Esophagus squamous epithelium (tissue), 5 donors: ENCODE data around the gene CABP1. TPM values are rescaled to one million over a fixed set of nuclear protein-coding genes. Genes with fewer than 3 reads are reported as not detected.

Source experiments
- DNase-seq: peaks from one replicate; lab custom pipeline; 2025; lab: John Stamatoyannopoulos, UW
- H3K27ac ChIP-seq, 4 donors: fragments of 200-600 bp; sonication (generic); one replicate each; pipeline ENCODE4 v1.5.1; 2016 to 2019; ENCODE audit warnings: mild to moderate bottlenecking in 1 of 4
- H3K27me3 ChIP-seq, 4 donors: fragments of 200-600 bp; sonication (generic); 1 replicate in 3 of 4; 2 replicates in 1 of 4; pipeline versions ENCODE4 v1.5.1 to v1.6.0; 2017 to 2021; ENCODE audit warnings: antibody characterized with exemption in 1 of 4
- H3K36me3 ChIP-seq, 3 donors: fragments of 200-600 bp; sonication (generic); one replicate each; pipeline ENCODE4 v1.5.1; 2016 to 2019
- H3K4me1 ChIP-seq, 3 donors: fragments of 200-600 bp; sonication (generic); one replicate each; pipeline ENCODE4 v1.5.1; 2017 to 2019
- H3K4me3 ChIP-seq, 4 donors: fragments of 200-600 bp; sonication (generic); 1 replicate in 3 of 4; 2 replicates in 1 of 4; pipeline ENCODE4 v1.5.1; 2016 to 2019; ENCODE audit warnings: mild to moderate bottlenecking in 2 of 4, moderate library complexity in 1 of 4
- H3K9me3 ChIP-seq, 3 donors: fragments of 200-600 bp; sonication (generic); one replicate each; pipeline ENCODE4 v1.5.1; 2016 to 2019
- CTCF ChIP-seq, 6 experiments: fragments of 450-650 bp in 4 of 6; fragments of 200-600 bp in 2 of 6; sonication (generic) in 2 of 6; IDR thresholded peaks; one replicate each; pipeline ENCODE4 v1.5.1; 2016 to 2019; ENCODE audit warnings: antibody characterized with exemption in 6 of 6, mild to moderate bottlenecking in 4 of 6, moderate library complexity in 4 of 6
- POLR2A ChIP-seq, 4 donors: fragments of 450-650 bp; IDR thresholded peaks; one replicate each; pipeline ENCODE4 v1.6.1; 2017; ENCODE audit warnings: antibody characterized with exemption in 4 of 4, mild to moderate bottlenecking in 4 of 4, moderate library complexity in 3 of 4
- WGBS, 2 donors: methylation state at CpG; one replicate each; pipeline ENCODE4 v1.1.5; 2018; 5-methylcytosine and 5-hydroxymethylcytosine counted together
- intact Hi-C: fragments of 100-400 bp; cut with DNase I; formaldehyde crosslinking; loops from one replicate; pipeline ENCODE4 v1.15.0; 2022
- total RNA-seq, 4 donors: library from RNA; depleted of rRNA; stranded (reverse); fragments of >200 nt; gene quantifications; one replicate each; pipeline ENCODE4 v1.1.0, GENCODE V29; 2016
- donor health status: DM: yes; HTN: yes; CAD: no.

CABP1 gene
- total RNA-seq, 4 donors from 2014 or later: 0.19 to 2.4 (median 1.3) TPM

- no peak overlapping the region for H3K4me3 ChIP-seq
- no peak overlapping the region for H3K27ac ChIP-seq
- intact Hi-C loops: no loop called here
- WGBS, 2 donors: 63 to 75% methylated on average over 2 of the region's 2 CpGs
- no peaks in the 10 kb centered on the region for H3K27me3 ChIP-seq
- DNase-seq: no peak
- no peaks in the 10 kb centered on the region for H3K9me3 ChIP-seq
- peaks cover 19 to 65% (median 22%) of the 10 kb centered on the region in 3 donors for H3K4me1 ChIP-seq
- H3K36me3 ChIP-seq: peaks cover 7 to 22% (median 12%) of the 10 kb centered on the region in 3 donors
- no peak for TF ChIP-seq POLR2A (IDR thresholded peaks at IDR 0.05)
- TF ChIP-seq CTCF (IDR thresholded peaks at IDR 0.05): no peak
These were observed 49.6 kb downstream of the CABP1 start for GRCh38 chr12:120690083-120690450.

- H3K36me3 ChIP-seq: peaks cover 15 to 31% (median 19%) of the 10 kb centered on the region in 3 donors
- H3K4me1 ChIP-seq: peaks cover 19 to 59% (median 22%) of the 10 kb centered on the region in 3 donors
- DNase-seq: no peak
- intact Hi-C loops: no loop called here
- WGBS, 2 donors: 66 to 67% methylated on average over 3 of the region's 3 CpGs
- no peak overlapping the region for H3K27ac ChIP-seq
- no peaks in the 10 kb centered on the region for H3K27me3 ChIP-seq
- TF ChIP-seq CTCF (IDR thresholded peaks at IDR 0.05) (no peak), POLR2A (IDR thresholded peaks at IDR 0.05) (no peak)
- H3K9me3 ChIP-seq: no peaks in the 10 kb centered on the region
- no peak overlapping the region for H3K4me3 ChIP-seq
These were observed 50.6 kb downstream of the CABP1 start for GRCh38 chr12:120690978-120691377.

GRCh38 chr12:120692524-120693033 lies 52.2 kb downstream of the CABP1 start:
- WGBS, 2 donors: 71 to 72% methylated on average over 11 of the region's 11 CpGs

GRCh38 chr12:120693848-120694247 lies 53.4 kb downstream of the CABP1 start:
- TF ChIP-seq CTCF (IDR thresholded peaks at IDR 0.05): no peak
- TF ChIP-seq POLR2A (IDR thresholded peaks at IDR 0.05): no peak
- WGBS, 2 donors: 89 to 97% methylated on average over 4 of the region's 4 CpGs
- intact Hi-C loops: no loop called here
- Histone ChIP-seq H3K36me3 (peaks cover 19 to 59% (median 28%) of the 10 kb centered on the region in 3 donors), H3K9me3 (no peaks in the 10 kb centered on the region), H3K4me1 (peaks cover 8 to 43% (median 12%) of the 10 kb centered on the region in 3 donors), H3K4me3 (no peak overlapping the region), H3K27me3 (no peaks in the 10 kb centered on the region), H3K27ac (no peak overlapping the region)
- no peak for DNase-seq

More at GRCh38 chr12:120692524-120693033, 52.2 kb downstream of the CABP1 start:
- no peaks in the 10 kb centered on the region for H3K9me3 ChIP-seq
- intact Hi-C loops: no loop called here
- no peak for DNase-seq
- TF ChIP-seq CTCF (IDR thresholded peaks at IDR 0.05): no peak
- TF ChIP-seq POLR2A (IDR thresholded peaks at IDR 0.05): no peak
- peaks cover 19 to 47% (median 28%) of the 10 kb centered on the region in 3 donors for H3K36me3 ChIP-seq
- H3K4me3 ChIP-seq: no peak overlapping the region
- H3K27ac ChIP-seq: no peak overlapping the region
- peaks cover 19 to 56% (median 22%) of the 10 kb centered on the region in 3 donors for H3K4me1 ChIP-seq
- H3K27me3 ChIP-seq: no peaks in the 10 kb centered on the region

GRCh38 chr12:120696626-120697025 lies 56.2 kb downstream of the CABP1 start:
- Histone ChIP-seq H3K4me1 (peaks cover 0 to 22% (median 0%) of the 10 kb centered on the region in 3 donors), H3K27ac (no peak overlapping the region), H3K27me3 (no peaks in the 10 kb centered on the region), H3K36me3 (peaks cover 19 to 87% (median 35%) of the 10 kb centered on the region in 3 donors), H3K4me3 (no peak overlapping the region), H3K9me3 (no peaks in the 10 kb centered on the region)
- DNase-seq: no peak
- TF ChIP-seq CTCF (IDR thresholded peaks at IDR 0.05): no peak
- no peak for TF ChIP-seq POLR2A (IDR thresholded peaks at IDR 0.05)
- intact Hi-C loops: no loop called here
- WGBS, 2 donors: 82 to 85% methylated on average over 6 of the region's 6 CpGs
